GF-D8 (cell line): ENCODE data around the gene SH2D1B.

Source experiments
- DNase-seq: peaks from one replicate; lab custom pipeline; 2025; lab: John Stamatoyannopoulos, UW

The SH2D1B gene

GRCh38 chr1:162381941-162382750, 29.8 kb downstream of the SH2D1B start:
- DNase-seq: no peak

- DNase-seq: no peak
Measured at GRCh38 chr1:162381383-162381782, 30.6 kb downstream of the SH2D1B start, which contains the start of gene C1orf226. TSS of gene C1orf226 (plus strand) at chr1:162381728. CDS start at chr1:162381902, 174 bp downstream.

GRCh38 chr1:162380061-162380846, 31.7 kb downstream of the SH2D1B start:
- DNase-seq: no peak

- DNase-seq: no peak
Measured at GRCh38 chr1:162376691-162377090, 35.2 kb downstream of the SH2D1B start, which contains the start of gene SPATA46. TSS of gene SPATA46 (minus strand) at chr1:162376854. CDS start at chr1:162376790, 64 bp downstream.

- DNase-seq: no peak
Measured at GRCh38 chr1:162375463-162375862, 36.5 kb downstream of the SH2D1B start.

- DNase-seq: no peak
Measured at GRCh38 chr1:162374406-162374805, 37.5 kb downstream of the SH2D1B start.

- DNase-seq: no peak
Measured at GRCh38 chr1:162373541-162374260, 38.2 kb downstream of the SH2D1B start.

GRCh38 chr1:162373072-162373427, 38.9 kb downstream of the SH2D1B start:
- no peak for DNase-seq

- DNase-seq: no peak
Measured at GRCh38 chr1:162372159-162373071, 39.5 kb downstream of the SH2D1B start.

GRCh38 chr1:162371611-162372010, 40.3 kb downstream of the SH2D1B start:
- DNase-seq: no peak

- DNase-seq: no peak
Measured at GRCh38 chr1:162370721-162371120, 41.2 kb downstream of the SH2D1B start.

GRCh38 chr1:162370161-162370560, 41.8 kb downstream of the SH2D1B start:
- DNase-seq: no peak

- DNase-seq: no peak
Measured at GRCh38 chr1:162369571-162369970, 42.4 kb downstream of the SH2D1B start.

GRCh38 chr1:162368451-162368850, 43.5 kb downstream of the SH2D1B start:
- no peak for DNase-seq

GRCh38 chr1:162367772-162368171, 44.2 kb downstream of the SH2D1B start:
- DNase-seq: no peak

- no peak for DNase-seq
Measured at GRCh38 chr1:162367073-162367472, 44.9 kb downstream of the SH2D1B start.

- DNase-seq: no peak
Measured at GRCh38 chr1:162366671-162367070, 45.3 kb downstream of the SH2D1B start.

- no peak for DNase-seq
Measured at GRCh38 chr1:162366149-162366548, 45.8 kb downstream of the SH2D1B start.

GRCh38 chr1:162365284-162366020, 46.5 kb downstream of the SH2D1B start:
- DNase-seq: no peak

- no peak for DNase-seq
Measured at GRCh38 chr1:162364498-162364897, 47.4 kb downstream of the SH2D1B start.

GRCh38 chr1:162363823-162364222, 48.1 kb downstream of the SH2D1B start:
- no peak for DNase-seq
